WTC11 (cell line): ENCODE results near the gene IFIT5. TPM values are rescaled to one million over a fixed set of nuclear protein-coding genes. Genes with fewer than 3 reads are reported as not detected.

Experiments
- ATAC-seq: fragments of 200-7000 bp; cut with Tn5 transposase; 2 replicates; pipeline ENCODE4 v1.10.0; 2021; ENCODE audit warnings: mild to moderate bottlenecking, moderate library complexity
- CTCF ChIA-PET: fragments of 300-600 bp; sonication (Branson Sonifier 250); formaldehyde crosslinking; loops from one replicate; lab custom pipeline; 2021; ENCODE audit warnings: antibody characterized with exemption; lab: Charles Lee
- POLR2A ChIA-PET: fragments of 350-600 bp; sonication (Branson Sonifier 250); formaldehyde crosslinking; loops from one replicate; lab custom pipeline; 2021; ENCODE audit warnings: antibody characterized with exemption; lab: Charles Lee
- DNase-seq: peaks from one replicate; pipeline ENCODE4 v3.0.0; 2021; ENCODE audit warnings: low spot score
- H3K27ac Mint-ChIP-seq: 2 replicates; pipeline ENCODE4 v1.8.0; 2021; ENCODE audit warnings: mixed read lengths
- H3K27me3 Mint-ChIP-seq: 2 replicates; pipeline ENCODE4 v1.8.0; 2021; ENCODE audit warnings: low read depth, mild to moderate bottlenecking, moderate library complexity, mixed read lengths
- H3K36me3 Mint-ChIP-seq: 2 replicates; pipeline ENCODE4 v1.8.0; 2021; ENCODE audit warnings: mixed read lengths
- H3K4me1 Mint-ChIP-seq: 2 replicates; pipeline ENCODE4 v1.8.0; 2022; ENCODE audit warnings: mixed read lengths
- H3K4me3 Mint-ChIP-seq: 2 replicates; pipeline ENCODE4 v1.8.0; 2021; ENCODE audit warnings: mild to moderate bottlenecking, moderate library complexity, mixed read lengths
- H3K9me3 Mint-ChIP-seq: 2 replicates; pipeline ENCODE4 v1.8.0; 2021; ENCODE audit warnings: mixed read lengths
- ESRRA ChIP-seq: sonication (generic); formaldehyde crosslinking; IDR thresholded peaks from 2 replicates; pipeline ENCODE4 v1.8.1; 2022; ENCODE audit warnings: mild to moderate bottlenecking, missing genetic modification reagents, borderline replicate concordance
- FOXJ3 ChIP-seq: sonication (generic); formaldehyde crosslinking; IDR thresholded peaks from 2 replicates; pipeline ENCODE4 v1.9.0; 2021; ENCODE audit warnings: missing genetic modification reagents, mild to moderate bottlenecking, borderline replicate concordance
- HMGA2 ChIP-seq: fragments of 250-450 bp; sonication (Bioruptor Pico); IDR thresholded peaks from 2 replicates; pipeline ENCODE4 v1.4.0; 2021; ENCODE audit warnings: mild to moderate bottlenecking, moderate library complexity
- IRF2 ChIP-seq: sonication (generic); formaldehyde crosslinking; IDR thresholded peaks from 2 replicates; pipeline ENCODE4 v1.8.0; 2022; ENCODE audit warnings: low read depth, missing genetic modification reagents, borderline replicate concordance
- JAZF1 ChIP-seq: fragments of 250-450 bp; sonication (Bioruptor Pico); IDR thresholded peaks from 2 replicates; pipeline ENCODE4 v1.9.0; 2021; ENCODE audit warnings: moderate library complexity, mild to moderate bottlenecking, inconsistent platforms
- NFE2L1 ChIP-seq: sonication (generic); formaldehyde crosslinking; IDR thresholded peaks from 2 replicates; pipeline ENCODE4 v1.8.1; 2023; ENCODE audit warnings: missing genetic modification reagents
- SOX15 ChIP-seq: fragments of 250-450 bp; sonication (Bioruptor Pico); IDR thresholded peaks from 2 replicates; pipeline ENCODE4 v1.9.0; 2021; ENCODE audit warnings: mild to moderate bottlenecking
- TCF7 ChIP-seq: sonication (generic); formaldehyde crosslinking; IDR thresholded peaks from 2 replicates; pipeline ENCODE4 v1.8.0; 2022; ENCODE audit warnings: mild to moderate bottlenecking, low read depth, missing genetic modification reagents, moderate library complexity
- ZNF121 ChIP-seq: sonication (generic); formaldehyde crosslinking; IDR thresholded peaks from 2 replicates; pipeline ENCODE4 v1.8.0; 2023; ENCODE audit warnings: missing genetic modification reagents
- total RNA-seq: library from RNA; stranded (reverse); gene quantifications from 3 replicates; pipeline ENCODE4 v1.2.3, GENCODE V29; 2021
- TF ChIP-seq, protein P1 (sequence below): sonication (generic); formaldehyde crosslinking; IDR thresholded peaks from 2 replicates; pipeline ENCODE4 v1.8.1; 2022; ENCODE audit warnings: mild to moderate bottlenecking, missing genetic modification reagents, moderate library complexity, borderline replicate concordance
- TF ChIP-seq, protein P2 (sequence below): sonication (generic); formaldehyde crosslinking; IDR thresholded peaks from 2 replicates; pipeline ENCODE4 v1.8.0; 2022; ENCODE audit warnings: missing genetic modification reagents
- TF ChIP-seq, protein P3 (sequence below): sonication (generic); formaldehyde crosslinking; IDR thresholded peaks from 2 replicates; pipeline ENCODE4 v1.8.1; 2022; ENCODE audit warnings: low read depth, mild to moderate bottlenecking, moderate library complexity, missing genetic modification reagents, borderline replicate concordance
- TF ChIP-seq, protein P4 (sequence below): sonication (generic); formaldehyde crosslinking; IDR thresholded peaks from 2 replicates; pipeline ENCODE4 v1.8.0; 2023; ENCODE audit warnings: missing genetic modification reagents, mild to moderate bottlenecking, borderline replicate concordance
- TF ChIP-seq, protein P5 (sequence below): sonication (generic); formaldehyde crosslinking; IDR thresholded peaks from 2 replicates; pipeline ENCODE4 v1.8.0; 2022; ENCODE audit warnings: mild to moderate bottlenecking, missing genetic modification reagents
- TF ChIP-seq, protein P6 (sequence below): fragments of 250-450 bp; sonication (Bioruptor Pico); IDR thresholded peaks from 2 replicates; pipeline ENCODE4 v2.1.2; 2022; ENCODE audit warnings: mild to moderate bottlenecking, moderate library complexity

IFIT5 gene
- total RNA-seq, 1 experiment from 2014 or later, result 2.0 TPM

DNA sequence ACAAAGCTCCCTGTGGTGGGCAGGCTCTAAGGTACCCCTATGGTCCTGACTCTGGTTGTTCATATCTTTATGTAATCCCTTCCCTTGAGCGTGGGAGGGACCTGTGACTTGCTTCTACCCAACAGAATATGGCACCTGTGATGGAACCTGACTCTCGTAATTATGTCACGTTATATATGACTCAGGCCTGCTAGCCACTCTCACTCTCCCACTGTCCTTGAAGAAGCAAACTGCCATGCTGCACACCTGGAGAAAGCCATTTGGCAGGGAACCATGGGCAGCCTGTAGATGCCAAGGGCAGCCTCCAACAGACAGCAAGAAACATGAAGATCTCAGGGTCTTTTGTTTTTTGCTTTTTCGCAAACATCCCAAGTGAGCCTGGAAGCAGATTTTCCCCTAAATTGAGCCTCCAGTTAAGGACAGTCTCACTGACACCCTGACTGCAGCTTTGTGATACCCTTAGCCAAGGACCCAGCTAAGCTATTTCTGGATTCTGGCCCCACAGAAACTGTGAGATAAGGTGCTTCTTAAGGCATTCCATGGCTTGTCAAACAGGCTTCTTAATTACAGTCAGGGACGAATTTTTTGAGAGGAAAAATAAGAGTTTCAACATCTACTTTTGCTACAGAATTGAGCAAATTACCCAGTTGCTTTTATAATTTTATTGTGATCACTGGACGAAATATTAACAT is 49.6 kb downstream of the IFIT5 start:
- H3K9me3 Mint-ChIP-seq, result no peaks in the 10 kb centered on the region
- H3K4me1 Mint-ChIP-seq, result peaks cover 13% of the 10 kb centered on the region
- ATAC-seq, result no peak
- H3K36me3 Mint-ChIP-seq, result no peaks in the 10 kb centered on the region
- DNase-seq, result no peak
- TF ChIP-seq SOX15 (no peak), FOXJ3 (no peak), TCF7 (CRISPR knock-in tag) (no peak)
- TF ChIP-seq, protein P1, sequence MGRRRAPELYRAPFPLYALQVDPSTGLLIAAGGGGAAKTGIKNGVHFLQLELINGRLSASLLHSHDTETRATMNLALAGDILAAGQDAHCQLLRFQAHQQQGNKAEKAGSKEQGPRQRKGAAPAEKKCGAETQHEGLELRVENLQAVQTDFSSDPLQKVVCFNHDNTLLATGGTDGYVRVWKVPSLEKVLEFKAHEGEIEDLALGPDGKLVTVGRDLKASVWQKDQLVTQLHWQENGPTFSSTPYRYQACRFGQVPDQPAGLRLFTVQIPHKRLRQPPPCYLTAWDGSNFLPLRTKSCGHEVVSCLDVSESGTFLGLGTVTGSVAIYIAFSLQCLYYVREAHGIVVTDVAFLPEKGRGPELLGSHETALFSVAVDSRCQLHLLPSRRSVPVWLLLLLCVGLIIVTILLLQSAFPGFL (CRISPR knock-in tag), result no peak
- TF ChIP-seq, protein P2, sequence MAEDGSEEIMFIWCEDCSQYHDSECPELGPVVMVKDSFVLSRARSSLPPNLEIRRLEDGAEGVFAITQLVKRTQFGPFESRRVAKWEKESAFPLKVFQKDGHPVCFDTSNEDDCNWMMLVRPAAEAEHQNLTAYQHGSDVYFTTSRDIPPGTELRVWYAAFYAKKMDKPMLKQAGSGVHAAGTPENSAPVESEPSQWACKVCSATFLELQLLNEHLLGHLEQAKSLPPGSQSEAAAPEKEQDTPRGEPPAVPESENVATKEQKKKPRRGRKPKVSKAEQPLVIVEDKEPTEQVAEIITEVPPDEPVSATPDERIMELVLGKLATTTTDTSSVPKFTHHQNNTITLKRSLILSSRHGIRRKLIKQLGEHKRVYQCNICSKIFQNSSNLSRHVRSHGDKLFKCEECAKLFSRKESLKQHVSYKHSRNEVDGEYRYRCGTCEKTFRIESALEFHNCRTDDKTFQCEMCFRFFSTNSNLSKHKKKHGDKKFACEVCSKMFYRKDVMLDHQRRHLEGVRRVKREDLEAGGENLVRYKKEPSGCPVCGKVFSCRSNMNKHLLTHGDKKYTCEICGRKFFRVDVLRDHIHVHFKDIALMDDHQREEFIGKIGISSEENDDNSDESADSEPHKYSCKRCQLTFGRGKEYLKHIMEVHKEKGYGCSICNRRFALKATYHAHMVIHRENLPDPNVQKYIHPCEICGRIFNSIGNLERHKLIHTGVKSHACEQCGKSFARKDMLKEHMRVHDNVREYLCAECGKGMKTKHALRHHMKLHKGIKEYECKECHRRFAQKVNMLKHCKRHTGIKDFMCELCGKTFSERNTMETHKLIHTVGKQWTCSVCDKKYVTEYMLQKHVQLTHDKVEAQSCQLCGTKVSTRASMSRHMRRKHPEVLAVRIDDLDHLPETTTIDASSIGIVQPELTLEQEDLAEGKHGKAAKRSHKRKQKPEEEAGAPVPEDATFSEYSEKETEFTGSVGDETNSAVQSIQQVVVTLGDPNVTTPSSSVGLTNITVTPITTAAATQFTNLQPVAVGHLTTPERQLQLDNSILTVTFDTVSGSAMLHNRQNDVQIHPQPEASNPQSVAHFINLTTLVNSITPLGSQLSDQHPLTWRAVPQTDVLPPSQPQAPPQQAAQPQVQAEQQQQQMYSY, result no peak
- no peak overlapping the region for H3K4me3 Mint-ChIP-seq
- CTCF ChIA-PET, result no interaction called here
- POLR2A ChIA-PET, result no interaction called here
- H3K27me3 Mint-ChIP-seq, result no peaks in the 10 kb centered on the region
- no peak overlapping the region for H3K27ac Mint-ChIP-seq

DNA sequence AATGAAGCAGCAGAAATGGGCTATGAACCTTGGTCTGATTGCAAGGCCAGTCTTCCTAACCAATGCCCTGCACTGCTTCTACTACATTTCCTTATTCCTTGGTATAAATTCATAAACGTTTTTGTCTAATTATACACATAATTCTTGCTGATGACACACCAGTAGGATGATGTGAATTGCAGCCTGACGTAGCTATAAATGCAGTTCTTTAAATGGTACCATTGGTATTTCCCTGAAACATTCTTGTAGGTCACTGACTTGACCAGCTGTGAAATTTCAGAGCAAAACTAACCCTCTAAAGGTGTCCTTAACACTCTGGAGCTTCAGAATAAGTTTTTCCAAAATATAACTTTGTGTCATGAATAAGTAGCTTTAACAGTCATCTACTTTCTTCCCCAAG is 50.8 kb downstream of the IFIT5 start:
- ChIA-PET CTCF (interaction anchor here (1.3 to 3.2 kb wide), 3 partner anchors 47 to 98 kb away, joined by 3 to 22 read pairs (median 4); partner anchors contain the start of gene SLC16A12), POLR2A (interaction anchor here (0.5 kb wide), 1 partner anchor 51 kb away, joined by 3 read pairs; the partner anchor contains the start of gene IFIT5)
- no peak for ATAC-seq
- no peak for DNase-seq
- Mint-ChIP-seq H3K27me3 (no peaks in the 10 kb centered on the region), H3K36me3 (no peaks in the 10 kb centered on the region), H3K4me1 (peaks cover 15% of the 10 kb centered on the region), H3K27ac (no peak overlapping the region), H3K9me3 (no peaks in the 10 kb centered on the region), H3K4me3 (no peak overlapping the region)
- TF ChIP-seq, protein P3, sequence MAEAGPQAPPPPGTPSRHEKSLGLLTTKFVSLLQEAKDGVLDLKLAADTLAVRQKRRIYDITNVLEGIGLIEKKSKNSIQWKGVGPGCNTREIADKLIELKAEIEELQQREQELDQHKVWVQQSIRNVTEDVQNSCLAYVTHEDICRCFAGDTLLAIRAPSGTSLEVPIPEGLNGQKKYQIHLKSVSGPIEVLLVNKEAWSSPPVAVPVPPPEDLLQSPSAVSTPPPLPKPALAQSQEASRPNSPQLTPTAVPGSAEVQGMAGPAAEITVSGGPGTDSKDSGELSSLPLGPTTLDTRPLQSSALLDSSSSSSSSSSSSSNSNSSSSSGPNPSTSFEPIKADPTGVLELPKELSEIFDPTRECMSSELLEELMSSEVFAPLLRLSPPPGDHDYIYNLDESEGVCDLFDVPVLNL (CRISPR knock-in tag), result no peak
- TF ChIP-seq ZNF121 (CRISPR knock-in tag) (no peak), HMGA2 (CRISPR knock-in tag) (no peak), SOX15 (no peak)
- TF ChIP-seq, protein P4, sequence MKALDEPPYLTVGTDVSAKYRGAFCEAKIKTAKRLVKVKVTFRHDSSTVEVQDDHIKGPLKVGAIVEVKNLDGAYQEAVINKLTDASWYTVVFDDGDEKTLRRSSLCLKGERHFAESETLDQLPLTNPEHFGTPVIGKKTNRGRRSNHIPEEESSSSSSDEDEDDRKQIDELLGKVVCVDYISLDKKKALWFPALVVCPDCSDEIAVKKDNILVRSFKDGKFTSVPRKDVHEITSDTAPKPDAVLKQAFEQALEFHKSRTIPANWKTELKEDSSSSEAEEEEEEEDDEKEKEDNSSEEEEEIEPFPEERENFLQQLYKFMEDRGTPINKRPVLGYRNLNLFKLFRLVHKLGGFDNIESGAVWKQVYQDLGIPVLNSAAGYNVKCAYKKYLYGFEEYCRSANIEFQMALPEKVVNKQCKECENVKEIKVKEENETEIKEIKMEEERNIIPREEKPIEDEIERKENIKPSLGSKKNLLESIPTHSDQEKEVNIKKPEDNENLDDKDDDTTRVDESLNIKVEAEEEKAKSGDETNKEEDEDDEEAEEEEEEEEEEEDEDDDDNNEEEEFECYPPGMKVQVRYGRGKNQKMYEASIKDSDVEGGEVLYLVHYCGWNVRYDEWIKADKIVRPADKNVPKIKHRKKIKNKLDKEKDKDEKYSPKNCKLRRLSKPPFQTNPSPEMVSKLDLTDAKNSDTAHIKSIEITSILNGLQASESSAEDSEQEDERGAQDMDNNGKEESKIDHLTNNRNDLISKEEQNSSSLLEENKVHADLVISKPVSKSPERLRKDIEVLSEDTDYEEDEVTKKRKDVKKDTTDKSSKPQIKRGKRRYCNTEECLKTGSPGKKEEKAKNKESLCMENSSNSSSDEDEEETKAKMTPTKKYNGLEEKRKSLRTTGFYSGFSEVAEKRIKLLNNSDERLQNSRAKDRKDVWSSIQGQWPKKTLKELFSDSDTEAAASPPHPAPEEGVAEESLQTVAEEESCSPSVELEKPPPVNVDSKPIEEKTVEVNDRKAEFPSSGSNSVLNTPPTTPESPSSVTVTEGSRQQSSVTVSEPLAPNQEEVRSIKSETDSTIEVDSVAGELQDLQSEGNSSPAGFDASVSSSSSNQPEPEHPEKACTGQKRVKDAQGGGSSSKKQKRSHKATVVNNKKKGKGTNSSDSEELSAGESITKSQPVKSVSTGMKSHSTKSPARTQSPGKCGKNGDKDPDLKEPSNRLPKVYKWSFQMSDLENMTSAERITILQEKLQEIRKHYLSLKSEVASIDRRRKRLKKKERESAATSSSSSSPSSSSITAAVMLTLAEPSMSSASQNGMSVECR (CRISPR knock-in tag), result no peak

DNA sequence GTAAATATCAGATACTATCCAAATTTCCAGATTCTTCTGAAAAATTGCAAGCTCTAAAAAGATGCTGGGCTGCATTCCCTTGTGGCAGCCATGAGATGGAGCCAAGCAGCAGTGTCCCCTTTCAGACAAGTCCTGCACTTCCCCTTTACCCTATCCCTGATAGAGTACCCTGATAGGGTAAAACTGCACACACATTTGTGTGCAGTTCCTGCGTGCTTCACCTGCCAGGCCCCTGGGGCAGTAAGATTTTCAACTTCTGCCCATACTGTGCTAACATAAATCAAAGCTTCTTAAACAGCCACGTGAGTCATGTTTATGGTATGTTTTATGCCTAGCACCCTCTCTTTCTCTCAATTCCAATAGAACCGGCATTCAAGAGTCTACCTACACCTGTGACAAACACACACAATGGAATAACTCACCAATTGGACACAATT is 52.2 kb downstream of the IFIT5 start:
- DNase-seq (no peak), ATAC-seq (peak; percentile 91)
- H3K9me3 Mint-ChIP-seq, result no peaks in the 10 kb centered on the region
- no peak overlapping the region for H3K4me3 Mint-ChIP-seq
- ChIA-PET CTCF (interaction anchor here (0.6 to 3.2 kb wide), 16 partner anchors 8 to 235 kb away, joined by 3 to 22 read pairs (median 4); partner anchors contain the start of genes KIF20B and SLC16A12), POLR2A (no interaction called here)
- no peaks in the 10 kb centered on the region for H3K27me3 Mint-ChIP-seq
- H3K36me3 Mint-ChIP-seq, result no peaks in the 10 kb centered on the region
- H3K27ac Mint-ChIP-seq, result no peak overlapping the region
- peaks cover 27% of the 10 kb centered on the region for H3K4me1 Mint-ChIP-seq
- TF ChIP-seq HMGA2 (CRISPR knock-in tag), result no peak
- no peak for TF ChIP-seq JAZF1 (CRISPR knock-in tag)
- no peak for TF ChIP-seq NFE2L1
- TF ChIP-seq, protein P5, sequence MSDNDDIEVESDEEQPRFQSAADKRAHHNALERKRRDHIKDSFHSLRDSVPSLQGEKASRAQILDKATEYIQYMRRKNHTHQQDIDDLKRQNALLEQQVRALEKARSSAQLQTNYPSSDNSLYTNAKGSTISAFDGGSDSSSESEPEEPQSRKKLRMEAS (CRISPR knock-in tag), result no peak
- TF ChIP-seq IRF2 (CRISPR knock-in tag), result no peak
- no peak for TF ChIP-seq FOXJ3
- TF ChIP-seq, protein P6, sequence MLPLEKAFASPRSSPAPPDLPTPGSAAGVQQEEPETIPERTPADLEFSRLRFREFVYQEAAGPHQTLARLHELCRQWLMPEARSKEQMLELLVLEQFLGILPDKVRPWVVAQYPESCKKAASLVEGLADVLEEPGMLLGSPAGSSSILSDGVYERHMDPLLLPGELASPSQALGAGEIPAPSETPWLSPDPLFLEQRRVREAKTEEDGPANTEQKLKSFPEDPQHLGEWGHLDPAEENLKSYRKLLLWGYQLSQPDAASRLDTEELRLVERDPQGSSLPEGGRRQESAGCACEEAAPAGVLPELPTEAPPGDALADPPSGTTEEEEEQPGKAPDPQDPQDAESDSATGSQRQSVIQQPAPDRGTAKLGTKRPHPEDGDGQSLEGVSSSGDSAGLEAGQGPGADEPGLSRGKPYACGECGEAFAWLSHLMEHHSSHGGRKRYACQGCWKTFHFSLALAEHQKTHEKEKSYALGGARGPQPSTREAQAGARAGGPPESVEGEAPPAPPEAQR (CRISPR knock-in tag), result no peak
- no peak for TF ChIP-seq ESRRA (CRISPR knock-in tag)
- TF ChIP-seq, protein P3 (CRISPR knock-in tag), result no peak
